A549 (cell line): ENCODE measurements around the gene ELL.

ENCODE experiments used
- HDAC2 ChIP-seq: fragments of 200-600 bp; sonication (generic); IDR thresholded peaks from 2 replicates; pipeline ENCODE4 v1.6.1; 2016
- PBX3 ChIP-seq: IDR thresholded peaks from 2 replicates; pipeline ENCODE4 v1.6.1; 2012
- TP53 ChIP-seq: fragments of 250-450 bp; sonication (Bioruptor Pico); IDR thresholded peaks from 2 replicates; pipeline ENCODE4 v1.5.0; 2021; ENCODE audit warnings: mild to moderate bottlenecking, moderate library complexity
- TF ChIP-seq, protein P1 (sequence below): fragments of >200 bp; sonication (Bioruptor Twin); formaldehyde crosslinking; IDR thresholded peaks from 3 replicates; pipeline ENCODE4 v1.5.1; 2016

DNA sequence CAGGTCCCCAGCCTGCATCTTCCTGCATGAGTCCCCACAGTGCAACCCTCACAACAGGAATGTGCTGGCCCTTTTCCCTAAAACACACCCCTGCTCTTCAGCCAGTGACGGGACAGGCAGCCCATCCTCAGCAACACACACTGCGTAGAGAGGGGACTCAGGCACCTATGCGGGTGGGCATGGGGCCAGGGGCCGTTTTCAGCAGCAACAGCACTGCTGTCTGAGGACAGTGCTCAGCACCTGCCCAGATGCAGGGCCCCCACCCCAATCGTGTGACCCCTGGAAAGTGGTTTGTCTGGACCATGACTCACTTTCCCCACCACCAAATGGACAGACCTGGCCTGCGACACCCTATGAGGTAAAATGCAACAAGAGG lies 55.9 kb downstream of the ELL start:
- TF ChIP-seq PBX3 (no peak), TP53 (CRISPR knock-in tag) (no peak), HDAC2 (no peak)
- TF ChIP-seq, protein P1, sequence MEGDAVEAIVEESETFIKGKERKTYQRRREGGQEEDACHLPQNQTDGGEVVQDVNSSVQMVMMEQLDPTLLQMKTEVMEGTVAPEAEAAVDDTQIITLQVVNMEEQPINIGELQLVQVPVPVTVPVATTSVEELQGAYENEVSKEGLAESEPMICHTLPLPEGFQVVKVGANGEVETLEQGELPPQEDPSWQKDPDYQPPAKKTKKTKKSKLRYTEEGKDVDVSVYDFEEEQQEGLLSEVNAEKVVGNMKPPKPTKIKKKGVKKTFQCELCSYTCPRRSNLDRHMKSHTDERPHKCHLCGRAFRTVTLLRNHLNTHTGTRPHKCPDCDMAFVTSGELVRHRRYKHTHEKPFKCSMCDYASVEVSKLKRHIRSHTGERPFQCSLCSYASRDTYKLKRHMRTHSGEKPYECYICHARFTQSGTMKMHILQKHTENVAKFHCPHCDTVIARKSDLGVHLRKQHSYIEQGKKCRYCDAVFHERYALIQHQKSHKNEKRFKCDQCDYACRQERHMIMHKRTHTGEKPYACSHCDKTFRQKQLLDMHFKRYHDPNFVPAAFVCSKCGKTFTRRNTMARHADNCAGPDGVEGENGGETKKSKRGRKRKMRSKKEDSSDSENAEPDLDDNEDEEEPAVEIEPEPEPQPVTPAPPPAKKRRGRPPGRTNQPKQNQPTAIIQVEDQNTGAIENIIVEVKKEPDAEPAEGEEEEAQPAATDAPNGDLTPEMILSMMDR: no peak
